Measurements from ENCODE around the gene SMC1A. TPM values are rescaled to one million over a fixed set of nuclear protein-coding genes. Genes with fewer than 3 reads are reported as not detected.

Gene SMC1A
- total RNA-seq, 1 donor from 2014 or later, result 55.6 TPM

DNA sequence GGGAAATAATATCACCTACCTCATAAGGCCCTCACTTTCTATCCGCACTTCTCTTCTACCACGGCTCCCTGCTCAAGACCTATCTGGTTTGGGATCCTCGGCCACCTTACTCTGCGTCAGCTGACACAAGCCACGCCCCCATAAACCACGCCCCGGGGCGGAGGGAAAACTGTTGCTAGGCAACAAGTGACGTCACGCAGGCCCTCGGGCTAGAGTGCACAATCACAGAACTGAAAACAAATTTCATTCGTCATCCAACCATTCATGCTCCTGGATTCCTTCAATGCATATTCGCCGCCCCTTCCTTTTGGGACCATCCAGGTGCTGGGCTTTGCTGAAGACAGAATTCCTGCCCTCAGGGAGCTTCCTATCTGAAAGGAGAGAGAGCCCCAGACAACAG, 66.3 kb downstream of the SMC1A start:
- Mint-ChIP-seq H3K27me3 (ENCODE audit: unreplicated experiment) (no peaks in the 10 kb centered on the region), H3K27ac (ENCODE audit: unreplicated experiment) (no peak overlapping the region), H3K9me3 (ENCODE audit: unreplicated experiment) (peaks cover 4% of the 10 kb centered on the region), H3K36me3 (ENCODE audit: low read depth, unreplicated experiment) (no peaks in the 10 kb centered on the region), H3K4me3 (ENCODE audit: unreplicated experiment) (no peak overlapping the region), H3K4me1 (ENCODE audit: unreplicated experiment) (peaks cover 7% of the 10 kb centered on the region)
- TF ChIP-seq, protein P1, sequence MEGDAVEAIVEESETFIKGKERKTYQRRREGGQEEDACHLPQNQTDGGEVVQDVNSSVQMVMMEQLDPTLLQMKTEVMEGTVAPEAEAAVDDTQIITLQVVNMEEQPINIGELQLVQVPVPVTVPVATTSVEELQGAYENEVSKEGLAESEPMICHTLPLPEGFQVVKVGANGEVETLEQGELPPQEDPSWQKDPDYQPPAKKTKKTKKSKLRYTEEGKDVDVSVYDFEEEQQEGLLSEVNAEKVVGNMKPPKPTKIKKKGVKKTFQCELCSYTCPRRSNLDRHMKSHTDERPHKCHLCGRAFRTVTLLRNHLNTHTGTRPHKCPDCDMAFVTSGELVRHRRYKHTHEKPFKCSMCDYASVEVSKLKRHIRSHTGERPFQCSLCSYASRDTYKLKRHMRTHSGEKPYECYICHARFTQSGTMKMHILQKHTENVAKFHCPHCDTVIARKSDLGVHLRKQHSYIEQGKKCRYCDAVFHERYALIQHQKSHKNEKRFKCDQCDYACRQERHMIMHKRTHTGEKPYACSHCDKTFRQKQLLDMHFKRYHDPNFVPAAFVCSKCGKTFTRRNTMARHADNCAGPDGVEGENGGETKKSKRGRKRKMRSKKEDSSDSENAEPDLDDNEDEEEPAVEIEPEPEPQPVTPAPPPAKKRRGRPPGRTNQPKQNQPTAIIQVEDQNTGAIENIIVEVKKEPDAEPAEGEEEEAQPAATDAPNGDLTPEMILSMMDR (IDR thresholded peaks at IDR 0.05; ENCODE audit: unreplicated experiment), result no peak
- no peak for DNase-seq (ENCODE audit: low spot score)

DNA sequence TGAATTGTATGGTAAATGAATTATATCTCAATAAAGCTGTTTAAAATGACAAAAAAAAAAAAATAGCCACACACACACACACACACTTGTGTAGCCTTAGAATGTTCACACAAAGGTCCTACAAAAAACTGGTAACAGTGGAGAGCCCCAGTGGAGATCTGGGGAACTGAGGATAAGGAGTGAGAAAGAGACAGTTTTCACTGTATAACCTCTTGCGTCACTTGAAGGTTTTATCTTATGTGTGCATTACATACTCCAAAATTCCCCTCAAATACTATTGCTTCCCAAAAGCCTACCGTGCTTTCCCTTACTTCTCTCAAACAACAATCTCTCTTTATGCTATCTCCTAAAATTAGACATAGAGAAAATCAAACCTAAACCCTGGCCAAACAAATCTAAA, 67.8 kb downstream of the SMC1A start:
- Mint-ChIP-seq H3K9me3 (ENCODE audit: unreplicated experiment) (peaks cover 4% of the 10 kb centered on the region), H3K27me3 (ENCODE audit: unreplicated experiment) (no peaks in the 10 kb centered on the region), H3K4me1 (ENCODE audit: unreplicated experiment) (peaks cover 7% of the 10 kb centered on the region), H3K4me3 (ENCODE audit: unreplicated experiment) (no peak overlapping the region), H3K27ac (ENCODE audit: unreplicated experiment) (no peak overlapping the region), H3K36me3 (ENCODE audit: low read depth, unreplicated experiment) (no peaks in the 10 kb centered on the region)
- TF ChIP-seq, protein P1 (IDR thresholded peaks at IDR 0.05; ENCODE audit: unreplicated experiment), result no peak
- DNase-seq (ENCODE audit: low spot score), result no peak

DNA sequence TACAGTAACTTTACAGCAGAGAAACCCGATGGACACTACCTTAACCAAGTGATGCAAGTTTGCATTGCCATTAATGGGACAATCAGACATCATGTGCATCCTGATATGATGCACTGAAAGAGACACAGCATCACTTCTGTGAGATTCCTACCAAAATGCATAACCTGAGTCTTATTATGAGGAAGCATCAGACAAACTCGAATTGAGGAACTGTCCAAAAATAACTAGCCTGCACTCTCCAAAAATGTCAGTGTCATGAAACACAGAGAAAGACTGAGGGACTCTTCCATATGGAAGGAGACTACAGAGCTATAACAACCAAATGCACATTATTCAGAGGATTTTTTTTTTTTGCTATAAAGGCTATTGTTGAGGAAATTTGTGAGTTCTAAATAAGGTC, 74.5 kb downstream of the SMC1A start:
- Mint-ChIP-seq H3K4me3 (ENCODE audit: unreplicated experiment) (no peak overlapping the region), H3K27ac (ENCODE audit: unreplicated experiment) (no peak overlapping the region), H3K36me3 (ENCODE audit: low read depth, unreplicated experiment) (no peaks in the 10 kb centered on the region), H3K27me3 (ENCODE audit: unreplicated experiment) (no peaks in the 10 kb centered on the region), H3K4me1 (ENCODE audit: unreplicated experiment) (no peaks in the 10 kb centered on the region), H3K9me3 (ENCODE audit: unreplicated experiment) (no peaks in the 10 kb centered on the region)
- DNase-seq (ENCODE audit: low spot score), result no peak
- TF ChIP-seq, protein P1 (IDR thresholded peaks at IDR 0.05; ENCODE audit: unreplicated experiment), result no peak

DNA sequence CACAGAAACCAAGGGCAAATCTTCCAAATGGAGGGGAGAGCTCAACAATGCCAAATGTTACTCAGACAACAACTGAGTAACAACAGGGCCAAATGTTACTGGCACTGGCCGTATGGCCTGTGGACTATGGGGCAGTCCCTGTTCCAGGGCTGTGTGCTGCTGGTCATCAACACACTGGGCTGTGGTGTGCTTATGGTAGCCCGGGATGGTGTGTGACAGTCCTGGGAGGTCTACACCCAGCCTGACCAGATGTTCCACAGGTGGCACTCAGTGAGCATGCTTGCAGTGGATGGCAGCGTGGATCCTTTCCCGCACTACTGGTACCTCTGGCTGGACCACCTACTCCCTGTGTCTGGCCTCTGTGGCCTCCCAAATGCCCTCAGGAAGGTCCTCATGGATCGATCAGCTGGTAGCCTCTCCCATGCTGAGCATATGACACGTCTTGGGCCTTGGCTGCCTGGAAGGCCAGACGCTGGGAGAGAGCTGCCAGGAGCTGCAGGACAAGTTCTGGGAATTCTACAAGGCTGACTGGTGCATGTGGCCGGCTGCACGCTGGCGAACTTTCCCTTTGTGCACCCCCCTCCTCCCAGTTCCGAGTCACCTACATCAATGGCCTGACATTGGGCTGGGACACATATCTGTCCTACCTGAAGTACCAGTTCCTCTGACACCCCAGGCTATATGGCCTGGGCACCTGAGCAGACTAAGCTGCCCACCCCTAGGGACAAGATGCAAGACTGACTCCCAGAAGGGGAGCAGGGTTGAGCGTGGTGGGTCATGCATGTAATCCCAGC, 81.4 kb downstream of the SMC1A start:
- no peaks in the 10 kb centered on the region for H3K4me1 Mint-ChIP-seq (ENCODE audit: unreplicated experiment)
- no peak overlapping the region for H3K4me3 Mint-ChIP-seq (ENCODE audit: unreplicated experiment)
- peaks cover 2% of the 10 kb centered on the region for H3K27me3 Mint-ChIP-seq (ENCODE audit: unreplicated experiment)
- H3K27ac Mint-ChIP-seq (ENCODE audit: unreplicated experiment), result no peak overlapping the region
- no peak for DNase-seq (ENCODE audit: low spot score)
- TF ChIP-seq, protein P1 (IDR thresholded peaks at IDR 0.05; ENCODE audit: unreplicated experiment), result no peak
- no peaks in the 10 kb centered on the region for H3K9me3 Mint-ChIP-seq (ENCODE audit: unreplicated experiment)
- H3K36me3 Mint-ChIP-seq (ENCODE audit: low read depth, unreplicated experiment), result no peaks in the 10 kb centered on the region

DNA sequence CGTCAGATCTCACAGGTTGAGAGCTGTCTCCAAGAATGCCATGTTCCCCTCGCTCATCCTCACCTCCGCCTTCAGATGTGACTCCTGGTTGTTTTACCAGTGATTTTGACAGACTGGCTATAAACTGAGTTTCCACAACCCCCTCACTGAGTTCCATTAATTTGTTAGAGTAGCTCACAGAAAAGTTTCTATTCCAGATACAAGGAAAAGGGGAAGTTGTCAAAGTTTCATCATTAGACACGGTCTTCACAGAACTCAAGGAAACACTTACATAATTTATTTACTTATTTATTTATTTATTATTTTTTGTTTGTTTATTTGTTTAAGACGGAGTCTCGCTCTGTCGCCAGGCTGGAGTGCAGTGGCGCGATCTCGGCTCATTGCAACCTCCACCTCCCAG, 85.4 kb downstream of the SMC1A start:
- TF ChIP-seq, protein P1 (IDR thresholded peaks at IDR 0.05; ENCODE audit: unreplicated experiment), result no peak
- Mint-ChIP-seq H3K4me3 (ENCODE audit: unreplicated experiment) (no peak overlapping the region), H3K4me1 (ENCODE audit: unreplicated experiment) (no peaks in the 10 kb centered on the region), H3K27ac (ENCODE audit: unreplicated experiment) (no peak overlapping the region), H3K9me3 (ENCODE audit: unreplicated experiment) (no peaks in the 10 kb centered on the region), H3K27me3 (ENCODE audit: unreplicated experiment) (peaks cover 3% of the 10 kb centered on the region), H3K36me3 (ENCODE audit: low read depth, unreplicated experiment) (no peaks in the 10 kb centered on the region)
- no peak for DNase-seq (ENCODE audit: low spot score)
